Right lobe of liver (tissue), 6 donors: ENCODE data around the gene OSCAR. TPM values are rescaled to one million over a fixed set of nuclear protein-coding genes. Genes with fewer than 3 reads are reported as not detected.
A peak's percentile ranks its signal among the peaks of the same experiment; 100 is the strongest.

ENCODE experiments used
- ATAC-seq, 4 donors: fragments of 200-7000 bp; cut with Tn5 transposase; one replicate each; pipeline ENCODE4 v1.9.1; 2020; ENCODE audit warnings: mild to moderate bottlenecking in 4 of 4, moderate library complexity in 4 of 4
- DNase-seq, 3 donors: peaks; one replicate each; pipeline ENCODE4 v3.0.0-alpha.2; 2020
- H3K27ac ChIP-seq, 3 donors: fragments of 200-600 bp; one replicate each; pipeline ENCODE4 v1.8.0; 2022
- H3K27me3 ChIP-seq, 2 donors: fragments of 200-600 bp; one replicate each; pipeline ENCODE4 v1.8.0; 2022
- H3K36me3 ChIP-seq, 4 donors: fragments of 200-600 bp; sonication (generic) in 1 of 4; one replicate each; pipeline versions ENCODE4 v1.5.1 to v1.8.0; 2017 to 2022; ENCODE audit warnings: control low read depth in 1 of 4
- H3K4me1 ChIP-seq, 4 donors: fragments of 200-600 bp; sonication (generic) in 1 of 4; one replicate each; pipeline versions ENCODE4 v1.5.1 to v1.8.0; 2017 to 2022; ENCODE audit warnings: control low read depth in 1 of 4
- H3K4me3 ChIP-seq, 3 donors: fragments of 200-600 bp; one replicate each; pipeline ENCODE4 v1.8.0; 2022
- H3K9me3 ChIP-seq, 4 donors: fragments of 200-600 bp; sonication (generic) in 1 of 4; one replicate each; pipeline versions ENCODE4 v1.5.1 to v1.8.0; 2017 to 2022; ENCODE audit warnings: control low read depth in 1 of 4
- POLR2A ChIP-seq: fragments of 450-650 bp; IDR thresholded peaks from one replicate; pipeline ENCODE4 v1.6.1; 2017; ENCODE audit warnings: antibody characterized with exemption, mild to moderate bottlenecking
- WGBS: methylation state at CpG from one replicate; pipeline ENCODE4 v1.1.6; 2018; ENCODE audit warnings: low coverage, low lambda C conversion rate; ENCODE audit not compliant: insufficient coverage; ENCODE audit errors: missing lambda C conversion rate; 5-methylcytosine and 5-hydroxymethylcytosine counted together
- intact Hi-C, 2 donors: fragments of 100-400 bp; cut with DNase I; formaldehyde crosslinking; loops; one replicate each; pipeline versions ENCODE4 v1.11.2 to v1.14.1; 2022
- total RNA-seq, 6 experiments: library from RNA; depleted of rRNA in 2 of 6; stranded (reverse); fragments of >200 nt in 2 of 6; fragmentation: NEBNext Ultra II Directional in 3 of 6; extraction: Animal tissue kit (Norgen Biotek cat#: 25700) in 3 of 6; gene quantifications; one replicate each; pipeline versions ENCODE4 v1.1.0 to v1.2.4, GENCODE V29; 2016 to 2023
- TF ChIP-seq, protein P1 (sequence below), 4 donors: fragments of 200-600 bp in 3 of 4; fragments of 450-650 bp in 1 of 4; IDR thresholded peaks; one replicate each; pipeline versions ENCODE4 v1.5.1 to v1.8.0; 2016 to 2022; ENCODE audit warnings: antibody characterized with exemption in 4 of 4, mild to moderate bottlenecking in 2 of 4
- donor health status: DM: no; HTN: yes; CAD: no.
- donor health status: DM: no; HTN: no; CAD: no.
- donor health status: DM: no; HTN: no; CAD: no.
- donor health status: DM: no; HTN: yes; CAD: no.
- donor health status: DM: no; HTN: yes; CAD: no.

OSCAR gene
- total RNA-seq, 6 experiments from 2014 or later: 0.53 to 2.6 (median 1.0) TPM

DNA sequence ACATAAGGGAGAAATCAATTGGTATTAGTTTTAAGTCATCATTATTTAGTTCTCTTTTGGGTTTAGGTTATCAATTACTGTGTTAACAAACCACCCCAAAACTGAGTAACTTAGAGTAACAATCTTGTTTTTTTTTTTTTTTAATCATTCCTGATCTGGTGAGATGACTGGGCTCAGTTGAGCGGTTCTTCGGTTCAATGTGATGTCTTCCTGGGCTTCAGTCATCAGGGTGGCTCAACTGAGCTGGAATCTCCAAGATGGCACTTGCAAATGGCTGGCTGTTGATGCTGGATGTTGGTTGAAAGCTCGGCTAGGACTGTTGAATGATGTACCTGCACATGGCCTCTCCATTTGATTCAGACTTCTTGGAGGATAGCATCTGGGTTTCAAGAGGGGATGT is 16.2 kb downstream of the OSCAR start:
- WGBS: 50% methylated on average over 1 of the region's 3 CpGs
- TF ChIP-seq POLR2A: no peak
- TF ChIP-seq, protein P1, sequence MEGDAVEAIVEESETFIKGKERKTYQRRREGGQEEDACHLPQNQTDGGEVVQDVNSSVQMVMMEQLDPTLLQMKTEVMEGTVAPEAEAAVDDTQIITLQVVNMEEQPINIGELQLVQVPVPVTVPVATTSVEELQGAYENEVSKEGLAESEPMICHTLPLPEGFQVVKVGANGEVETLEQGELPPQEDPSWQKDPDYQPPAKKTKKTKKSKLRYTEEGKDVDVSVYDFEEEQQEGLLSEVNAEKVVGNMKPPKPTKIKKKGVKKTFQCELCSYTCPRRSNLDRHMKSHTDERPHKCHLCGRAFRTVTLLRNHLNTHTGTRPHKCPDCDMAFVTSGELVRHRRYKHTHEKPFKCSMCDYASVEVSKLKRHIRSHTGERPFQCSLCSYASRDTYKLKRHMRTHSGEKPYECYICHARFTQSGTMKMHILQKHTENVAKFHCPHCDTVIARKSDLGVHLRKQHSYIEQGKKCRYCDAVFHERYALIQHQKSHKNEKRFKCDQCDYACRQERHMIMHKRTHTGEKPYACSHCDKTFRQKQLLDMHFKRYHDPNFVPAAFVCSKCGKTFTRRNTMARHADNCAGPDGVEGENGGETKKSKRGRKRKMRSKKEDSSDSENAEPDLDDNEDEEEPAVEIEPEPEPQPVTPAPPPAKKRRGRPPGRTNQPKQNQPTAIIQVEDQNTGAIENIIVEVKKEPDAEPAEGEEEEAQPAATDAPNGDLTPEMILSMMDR (IDR thresholded peaks at IDR 0.05): no peak
- Histone ChIP-seq H3K4me1 (no peaks in the 10 kb centered on the region), H3K27ac (no peak overlapping the region), H3K4me3 (no peak overlapping the region), H3K9me3 (no peaks in the 10 kb centered on the region), H3K36me3 (no peaks in the 10 kb centered on the region), H3K27me3 (no peaks in the 10 kb centered on the region)
- DNase-seq: no peak
- intact Hi-C loops: no loop called here
- ATAC-seq: no peak

DNA sequence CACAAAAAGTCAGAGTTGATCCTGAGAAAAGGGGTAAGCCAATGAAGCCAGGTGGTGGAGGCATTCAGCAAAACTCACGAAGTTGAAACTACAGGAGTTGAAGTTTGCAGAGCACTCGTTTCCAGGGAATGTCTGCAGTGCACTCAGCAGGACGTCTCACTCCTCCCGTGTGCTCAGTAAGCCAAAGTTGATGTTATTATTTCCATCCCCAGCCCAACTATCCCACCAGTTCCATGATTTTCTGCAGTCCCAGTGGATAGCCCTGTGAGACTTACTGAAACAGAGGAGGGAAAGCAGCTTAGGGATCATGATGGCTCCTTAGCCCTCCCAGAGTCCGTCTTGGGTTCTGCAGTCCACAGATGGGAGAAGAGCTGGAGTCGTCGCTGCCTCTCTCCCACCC is 19.6 kb downstream of the OSCAR start, which contains the start of gene TARM1:
Gene TARM1, minus strand, starts transcription at position 334 of the 400 bp plus-strand sequence. Its CDS starts 25 bp downstream, at position 309.
- TF ChIP-seq, protein P1 (IDR thresholded peaks at IDR 0.05): no peak
- no peak for TF ChIP-seq POLR2A
- Histone ChIP-seq H3K27me3 (no peaks in the 10 kb centered on the region), H3K4me1 (no peaks in the 10 kb centered on the region), H3K36me3 (no peaks in the 10 kb centered on the region), H3K9me3 (no peaks in the 10 kb centered on the region), H3K4me3 (no peak within 1 kb of the TSS), H3K27ac (no peak within 1 kb of the TSS)
- ATAC-seq (no peak), DNase-seq (no peak)
- intact Hi-C loops: no loop called here
- 71% methylated on average over 4 of the region's 7 CpGs for WGBS

DNA sequence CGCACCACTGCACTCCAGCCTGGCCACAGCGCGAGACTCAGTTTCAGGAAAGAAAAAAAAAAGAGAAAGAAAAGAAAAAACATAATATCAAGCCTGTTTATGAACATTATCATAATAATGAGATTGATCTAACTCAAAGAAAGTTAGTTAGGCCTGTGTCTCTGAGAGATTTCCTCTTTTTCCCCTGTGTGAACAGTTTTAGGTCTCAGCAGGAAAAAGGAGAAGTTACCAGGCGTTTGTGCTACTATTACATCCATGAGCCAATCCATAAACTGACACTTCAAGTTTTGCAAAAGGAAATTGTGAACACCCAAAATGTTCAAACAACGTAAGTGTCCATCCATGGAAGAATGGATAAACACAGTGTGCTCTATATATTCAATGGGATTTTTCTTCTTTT is 23.3 kb downstream of the OSCAR start:
- peak in 2 of 4 donors; percentile 18 to 48 for ATAC-seq
- intact Hi-C loops: no loop called here

DNA sequence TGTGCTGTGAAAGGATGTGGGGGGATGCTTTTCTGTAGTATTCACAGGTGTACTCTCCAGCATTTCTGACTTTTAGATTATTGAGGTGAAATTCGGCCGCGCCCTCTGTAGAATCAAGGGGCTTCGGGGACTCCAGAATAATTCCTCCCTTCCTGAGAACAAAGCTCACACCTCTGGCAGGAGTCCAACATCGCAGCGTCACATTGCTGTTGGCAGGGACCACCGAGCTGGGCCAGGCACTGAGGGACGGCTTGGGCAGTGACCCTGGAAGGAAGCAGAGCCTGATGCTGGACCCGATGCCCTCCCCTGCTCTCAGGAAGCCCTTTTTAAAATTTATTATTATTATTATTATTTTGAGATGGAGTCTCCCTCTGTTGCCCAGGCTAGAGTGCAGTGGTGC is 25.8 kb downstream of the OSCAR start:
- Histone ChIP-seq H3K27ac (no peak overlapping the region), H3K36me3 (no peaks in the 10 kb centered on the region), H3K9me3 (no peaks in the 10 kb centered on the region), H3K4me1 (no peaks in the 10 kb centered on the region), H3K27me3 (no peaks in the 10 kb centered on the region), H3K4me3 (no peak overlapping the region)
- TF ChIP-seq, protein P1 (IDR thresholded peaks at IDR 0.05): no peak
- TF ChIP-seq POLR2A: no peak
- DNase-seq (no peak), ATAC-seq (no peak)
- WGBS: 63% methylated on average over 9 of the region's 9 CpGs
- intact Hi-C loops: no loop called here

More for the DNA sequence above, 23.3 kb downstream of the OSCAR start:
- Histone ChIP-seq H3K36me3 (no peaks in the 10 kb centered on the region), H3K9me3 (no peaks in the 10 kb centered on the region), H3K4me3 (no peak overlapping the region), H3K27me3 (no peaks in the 10 kb centered on the region), H3K27ac (no peak overlapping the region), H3K4me1 (no peaks in the 10 kb centered on the region)
- WGBS: 14% methylated on average over 2 of the region's 5 CpGs
- no peak for TF ChIP-seq POLR2A
- no peak for DNase-seq

DNA sequence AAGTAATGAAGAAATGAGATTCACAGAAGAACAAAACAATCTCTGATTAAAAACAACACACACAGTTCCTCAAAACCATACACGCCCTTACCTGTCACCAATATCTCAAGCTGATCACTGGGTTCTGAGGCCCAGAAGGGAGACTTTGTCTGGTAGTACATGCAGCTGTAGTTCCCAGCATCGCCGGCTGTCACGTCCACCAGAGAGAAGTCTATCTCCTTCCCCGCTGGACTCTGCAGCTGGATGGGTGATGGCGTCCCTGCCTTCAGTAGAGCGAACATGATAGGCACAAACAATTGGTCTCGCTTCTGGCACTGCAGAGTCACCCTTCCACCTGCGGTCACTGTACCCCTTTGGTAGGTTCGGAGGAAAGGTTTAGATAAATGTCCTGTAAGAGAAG is 26.8 kb downstream of the OSCAR start:
- DNase-seq (no peak), ATAC-seq (no peak)
- TF ChIP-seq, protein P1 (IDR thresholded peaks at IDR 0.05): no peak
- no peak for TF ChIP-seq POLR2A
- H3K4me3 ChIP-seq: no peak overlapping the region
- H3K27me3 ChIP-seq: no peaks in the 10 kb centered on the region
- no peaks in the 10 kb centered on the region for H3K36me3 ChIP-seq
- no peaks in the 10 kb centered on the region for H3K4me1 ChIP-seq
- 68% methylated on average over 3 of the region's 10 CpGs for WGBS
- peaks cover 0 to 7% (median 0%) of the 10 kb centered on the region in 4 donors for H3K9me3 ChIP-seq
- intact Hi-C loops: no loop called here
- no peak overlapping the region for H3K27ac ChIP-seq
